HepG2 (cell line): ENCODE results near the gene NAP1L1. TPM values are rescaled to one million over a fixed set of nuclear protein-coding genes. Genes with fewer than 3 reads are reported as not detected.

ENCODE experiments used
- ADNP ChIP-seq: sonication (generic); formaldehyde crosslinking; IDR thresholded peaks from 2 replicates; pipeline ENCODE4 v1.4.0; 2020; ENCODE audit warnings: missing genetic modification reagents
- CENPT ChIP-seq: sonication (generic); formaldehyde crosslinking; IDR thresholded peaks from 2 replicates; pipeline ENCODE4 v1.8.0; 2022; ENCODE audit warnings: low read depth, mild to moderate bottlenecking, moderate library complexity, missing genetic modification reagents
- DNMT3B ChIP-seq: conservative IDR thresholded peaks from 2 replicates; pipeline ENCODE4 v1.6.1; 2016; ENCODE audit warnings: missing biosample characterization, control low read depth
- DRAP1 ChIP-seq: IDR thresholded peaks from 2 replicates; pipeline ENCODE4 v1.6.1; 2016; ENCODE audit warnings: missing genetic modification reagents, missing compliant biosample characterization
- MEF2D ChIP-seq: sonication (generic); formaldehyde crosslinking; IDR thresholded peaks from 2 replicates; pipeline ENCODE4 v1.5.1; 2020; ENCODE audit warnings: mild to moderate bottlenecking, missing genetic modification reagents
- MXI1 ChIP-seq: IDR thresholded peaks from 3 replicates; pipeline ENCODE4 v1.6.1; 2012; ENCODE audit warnings: low read depth, low read length, inconsistent platforms, borderline replicate concordance
- PHF5A ChIP-seq: IDR thresholded peaks from one replicate; pipeline ENCODE4 v1.6.1; 2018; ENCODE audit warnings: low read depth, missing genetic modification reagents; ENCODE audit not compliant: unreplicated experiment
- RBFOX2 ChIP-seq: fragments of 200-400 bp; formaldehyde crosslinking; IDR thresholded peaks from 2 replicates; pipeline ENCODE4 v1.6.1; 2017; ENCODE audit warnings: low read depth, mild to moderate bottlenecking, low read length
- SIN3A ChIP-seq: IDR thresholded peaks from 2 replicates; pipeline ENCODE4 v1.6.1; 2011; ENCODE audit warnings: low read depth, mild to moderate bottlenecking, control low read depth, low read length, borderline replicate concordance
- SNAPC5 ChIP-seq: sonication (generic); formaldehyde crosslinking; IDR thresholded peaks from 2 replicates; pipeline ENCODE4 v1.8.1; 2023; ENCODE audit warnings: mild to moderate bottlenecking, missing genetic modification reagents, borderline replicate concordance
- TFDP2 ChIP-seq: sonication (generic); formaldehyde crosslinking; IDR thresholded peaks from 2 replicates; pipeline ENCODE4 v1.4.0; 2020; ENCODE audit warnings: missing genetic modification reagents
- ZBTB20 ChIP-seq: sonication (generic); formaldehyde crosslinking; IDR thresholded peaks from 2 replicates; pipeline ENCODE4 v1.8.1; 2023; ENCODE audit warnings: missing genetic modification reagents, low read depth, mild to moderate bottlenecking, borderline replicate concordance
- ZNF142 ChIP-seq: sonication (generic); formaldehyde crosslinking; IDR thresholded peaks from 2 replicates; pipeline ENCODE4 v1.4.0; 2020; ENCODE audit warnings: missing genetic modification reagents
- ZNF574 ChIP-seq: sonication (generic); formaldehyde crosslinking; IDR thresholded peaks from 2 replicates; pipeline ENCODE4 v1.4.0; 2020; ENCODE audit warnings: missing genetic modification reagents
- ZNF605 ChIP-seq: sonication (generic); formaldehyde crosslinking; IDR thresholded peaks from 2 replicates; pipeline ENCODE4 v1.8.0; 2022; ENCODE audit warnings: mild to moderate bottlenecking, missing genetic modification reagents
- ZNF615 ChIP-seq: sonication (generic); formaldehyde crosslinking; IDR thresholded peaks from 2 replicates; pipeline ENCODE4 v1.5.0; 2020; ENCODE audit warnings: mild to moderate bottlenecking, missing genetic modification reagents, borderline replicate concordance
- polyA plus RNA-seq, 8 experiments: library from polyadenylated mRNA; depleted of rRNA in 3 of 8; stranded (reverse) in 7 of 8; unstranded in 1 of 8; fragments of >200 nt; fragmentation: Illumina TruSeq in 4 of 8; extraction: Trizol in 4 of 8; gene quantifications; 2 replicates each; pipeline versions ENCODE4 v1.2.1 to v1.2.3, GENCODE V29; 2011 to 2016; ENCODE audit warnings: low read depth in 4 of 8, missing spikeins in 1 of 8, mixed read lengths in 1 of 8; ENCODE audit not compliant: insufficient read depth in 1 of 8
- total RNA-seq, 5 experiments: library from RNA; depleted of rRNA; stranded (reverse); fragments of >200 nt; fragmentation: Illumina TruSeq; extraction: Trizol; gene quantifications; 2 replicates each; pipeline ENCODE4 v1.2.3, GENCODE V29; 2016; ENCODE audit warnings: low read depth in 1 of 5

NAP1L1 gene
- total and polyA plus RNA-seq, 2 of the 13 experiments (the other 11 are each of a cell fraction or from before 2014, with no cell fraction given): 207 to 309 TPM

GRCh38 chr12:76083904-76084862 lies at the start of gene NAP1L1 (continued):
- TF ChIP-seq ZNF142 (CRISPR knock-in tag) (peak; percentile 46; the same call in 1 of the 2 replicates), ZNF605 (CRISPR knock-in tag) (peak; percentile 47; the same call in 1 of the 2 replicates), SIN3A (0 out of 2 replicates have a peak, but pooled peaks have one; percentile 44), ADNP (no peak), CENPT (no peak), PHF5A (CRISPR knock-in tag) (no peak), RBFOX2 (peak; percentile 96), MXI1 (peak; percentile 93), ZNF574 (CRISPR knock-in tag) (peak; percentile 68; the same call in 1 of the 2 replicates), TFDP2 (peak; percentile 91), DRAP1 (CRISPR knock-in tag) (peak; percentile 89), ZNF615 (CRISPR knock-in tag) (no peak), SNAPC5 (CRISPR knock-in tag) (no peak), DNMT3B (CRISPR knock-in tag) (0 out of 2 replicates have a peak, but pooled peaks have one; percentile 59), ZBTB20 (CRISPR knock-in tag) (peak; percentile 45; the same call in 1 of the 2 replicates), MEF2D (no peak)
